Measurements from ENCODE around the gene JARID2.
"Not testable (repeated sequence)": the region's sequence is repeated elsewhere in the genome, so short reads cannot be mapped to it uniquely, and the experiment has no call there.

Gene JARID2

GRCh38 chr6:15410126-15410391 is 164.2 kb downstream of the JARID2 start:
- no peak for DNase-seq
- Histone ChIP-seq H3K27ac (no peak overlapping the region), H3K36me3 (peaks cover 19% of the 10 kb centered on the region), H3K9me3 (ENCODE audit: severe bottlenecking) (peaks cover under 1% of the 10 kb centered on the region), H3K4me3 (ENCODE audit: low read depth, low read length) (no peak overlapping the region), H3K27me3 (ENCODE audit: insufficient read depth, low read depth, severe bottlenecking) (no peaks in the 10 kb centered on the region)
- TF ChIP-seq CTCF (IDR thresholded peaks at IDR 0.05; ENCODE audit: low read depth, low read length) = no peak

GRCh38 chr6:15410752-15411151 is 164.9 kb downstream of the JARID2 start:
- Histone ChIP-seq H3K36me3 (peaks cover 19% of the 10 kb centered on the region), H3K9me3 (ENCODE audit: severe bottlenecking) (peaks cover 4% of the 10 kb centered on the region), H3K27ac (no peak overlapping the region), H3K4me3 (ENCODE audit: low read depth, low read length) (no peak overlapping the region), H3K27me3 (ENCODE audit: insufficient read depth, low read depth, severe bottlenecking) (no peaks in the 10 kb centered on the region)
- no peak for DNase-seq
- TF ChIP-seq CTCF (IDR thresholded peaks at IDR 0.05; ENCODE audit: low read depth, low read length) = no peak

- H3K27me3 ChIP-seq (ENCODE audit: insufficient read depth, low read depth, severe bottlenecking) = no peaks in the 10 kb centered on the region
- no peak overlapping the region for H3K4me3 ChIP-seq (ENCODE audit: low read depth, low read length)
- no peak overlapping the region for H3K27ac ChIP-seq
- DNase-seq = no peak
- peaks cover 4% of the 10 kb centered on the region for H3K9me3 ChIP-seq (ENCODE audit: severe bottlenecking)
- peaks cover 20% of the 10 kb centered on the region for H3K36me3 ChIP-seq
- no peak for TF ChIP-seq CTCF (IDR thresholded peaks at IDR 0.05; ENCODE audit: low read depth, low read length)
These were observed 165.9 kb downstream of the JARID2 start for GRCh38 chr6:15411766-15412165.

GRCh38 chr6:15412767-15413166 is 166.9 kb downstream of the JARID2 start:
- Histone ChIP-seq H3K4me3 (ENCODE audit: low read depth, low read length) (no peak overlapping the region), H3K9me3 (ENCODE audit: severe bottlenecking) (peaks cover 4% of the 10 kb centered on the region), H3K27ac (no peak overlapping the region), H3K36me3 (peaks cover 25% of the 10 kb centered on the region), H3K27me3 (ENCODE audit: insufficient read depth, low read depth, severe bottlenecking) (no peaks in the 10 kb centered on the region)
- no peak for DNase-seq
- no peak for TF ChIP-seq CTCF (IDR thresholded peaks at IDR 0.05; ENCODE audit: low read depth, low read length)

- H3K36me3 ChIP-seq = peaks cover 25% of the 10 kb centered on the region
- H3K27ac ChIP-seq = peak overlapping the region; percentile 49
- no peak for TF ChIP-seq CTCF (IDR thresholded peaks at IDR 0.05; ENCODE audit: low read depth, low read length)
- peaks cover 8% of the 10 kb centered on the region for H3K9me3 ChIP-seq (ENCODE audit: severe bottlenecking)
- no peaks in the 10 kb centered on the region for H3K27me3 ChIP-seq (ENCODE audit: insufficient read depth, low read depth, severe bottlenecking)
- no peak overlapping the region for H3K4me3 ChIP-seq (ENCODE audit: low read depth, low read length)
- DNase-seq = peak; percentile 53
These were observed 167.8 kb downstream of the JARID2 start for GRCh38 chr6:15413466-15414234.

GRCh38 chr6:15414235-15414612 is 168.4 kb downstream of the JARID2 start:
- peaks cover 8% of the 10 kb centered on the region for H3K9me3 ChIP-seq (ENCODE audit: severe bottlenecking)
- H3K27me3 ChIP-seq (ENCODE audit: insufficient read depth, low read depth, severe bottlenecking) = no peaks in the 10 kb centered on the region
- H3K4me3 ChIP-seq (ENCODE audit: low read depth, low read length) = no peak overlapping the region
- TF ChIP-seq CTCF (IDR thresholded peaks at IDR 0.05; ENCODE audit: low read depth, low read length) = no peak
- no peak for DNase-seq
- peaks cover 25% of the 10 kb centered on the region for H3K36me3 ChIP-seq
- H3K27ac ChIP-seq = peak overlapping the region; percentile 35

- not testable (repeated sequence) for H3K27me3 ChIP-seq (ENCODE audit: insufficient read depth, low read depth, severe bottlenecking); H3K27ac ChIP-seq
- H3K36me3 ChIP-seq = peaks cover 20% of the 10 kb centered on the region
These were observed 169.8 kb downstream of the JARID2 start for GRCh38 chr6:15415622-15416021.

More at GRCh38 chr6:15415622-15416021, 169.8 kb downstream of the JARID2 start:
- not testable (repeated sequence) for H3K4me3 ChIP-seq (ENCODE audit: low read depth, low read length); DNase-seq
- peaks cover 13% of the 10 kb centered on the region for H3K9me3 ChIP-seq (ENCODE audit: severe bottlenecking)
